OCI-LY3 (cell line): Measurements from ENCODE around the gene INPP5A.

Source experiments
- CTCF ChIP-seq: fragments of 200-600, 300-600 bp; sonication (generic); IDR thresholded peaks from 2 replicates; pipeline ENCODE4 v1.5.1; 2014; ENCODE audit warnings: antibody characterized with exemption, low read length, low read depth
- EZH2phosphoT487 ChIP-seq: fragments of 200-600 bp; shearing (Covaris generic); IDR thresholded peaks from 2 replicates; pipeline ENCODE4 v1.6.1; 2018; ENCODE audit warnings: antibody characterized with exemption, mixed run types, low read depth

GRCh38 chr10:132793871-132794849, 256.6 kb downstream of the INPP5A start:
- TF ChIP-seq CTCF = no peak
- TF ChIP-seq EZH2phosphoT487 = no peak
